Activated CD4-positive, alpha-beta T cell treated with anti-CD3 and anti-CD28 coated beads for 36 hours (primary cell): Measurements from ENCODE around the gene FGF22. TPM values are rescaled to one million over a fixed set of nuclear protein-coding genes. Genes with fewer than 3 reads are reported as not detected.

Experiments used
- ATAC-seq: fragments of 200-7000 bp; cut with Tn5 transposase; one replicate; pipeline ENCODE4 v1.10.0; 2021; ENCODE audit warnings: mild to moderate bottlenecking, moderate library complexity
- CTCF ChIA-PET: fragments of 350-600 bp; sonication (Branson Sonifier 250); formaldehyde crosslinking; loops from one replicate; lab custom pipeline; 2021; ENCODE audit warnings: antibody characterized with exemption; lab: Charles Lee
- POLR2A ChIA-PET: fragments of 350-600 bp; sonication (Branson Sonifier 250); formaldehyde crosslinking; loops from one replicate; lab custom pipeline; 2021; ENCODE audit warnings: antibody characterized with exemption, inconsistent platforms; lab: Charles Lee
- DNase-seq: peaks from one replicate; pipeline ENCODE4 v3.0.0-alpha.2; 2020
- H3K27ac Mint-ChIP-seq: one replicate; pipeline ENCODE4 v1.8.0; 2021; ENCODE audit warnings: mixed read lengths
- H3K27me3 Mint-ChIP-seq: one replicate; pipeline ENCODE4 v1.8.0; 2021; ENCODE audit warnings: mixed read lengths
- H3K36me3 Mint-ChIP-seq: one replicate; pipeline ENCODE4 v1.8.0; 2021; ENCODE audit warnings: low read depth, mixed read lengths
- H3K4me1 Mint-ChIP-seq: one replicate; pipeline ENCODE4 v1.8.0; 2021; ENCODE audit warnings: mixed read lengths
- H3K4me3 Mint-ChIP-seq: one replicate; pipeline ENCODE4 v1.8.0; 2021; ENCODE audit warnings: mild to moderate bottlenecking, moderate library complexity, mixed read lengths
- H3K9me3 Mint-ChIP-seq: one replicate; pipeline ENCODE4 v1.8.0; 2021; ENCODE audit warnings: low read depth, mixed read lengths
- intact Hi-C, 2 experiments: fragments of 100-400 bp; cut with DNase I in 1 of 2; cut with micrococcal nuclease in 1 of 2; formaldehyde crosslinking; loops; one replicate each; pipeline versions ENCODE4 v1.14.2 to v1.15.1; 2022 to 2024; cut with DNase I, micrococcal nuclease
- total RNA-seq, 2 experiments: library from RNA; stranded (reverse); gene quantifications; one replicate each; pipeline ENCODE4 v1.2.3, GENCODE V29; 2021

The FGF22 gene
- total RNA-seq, 2 experiments from 2014 or later = not detected

DNA sequence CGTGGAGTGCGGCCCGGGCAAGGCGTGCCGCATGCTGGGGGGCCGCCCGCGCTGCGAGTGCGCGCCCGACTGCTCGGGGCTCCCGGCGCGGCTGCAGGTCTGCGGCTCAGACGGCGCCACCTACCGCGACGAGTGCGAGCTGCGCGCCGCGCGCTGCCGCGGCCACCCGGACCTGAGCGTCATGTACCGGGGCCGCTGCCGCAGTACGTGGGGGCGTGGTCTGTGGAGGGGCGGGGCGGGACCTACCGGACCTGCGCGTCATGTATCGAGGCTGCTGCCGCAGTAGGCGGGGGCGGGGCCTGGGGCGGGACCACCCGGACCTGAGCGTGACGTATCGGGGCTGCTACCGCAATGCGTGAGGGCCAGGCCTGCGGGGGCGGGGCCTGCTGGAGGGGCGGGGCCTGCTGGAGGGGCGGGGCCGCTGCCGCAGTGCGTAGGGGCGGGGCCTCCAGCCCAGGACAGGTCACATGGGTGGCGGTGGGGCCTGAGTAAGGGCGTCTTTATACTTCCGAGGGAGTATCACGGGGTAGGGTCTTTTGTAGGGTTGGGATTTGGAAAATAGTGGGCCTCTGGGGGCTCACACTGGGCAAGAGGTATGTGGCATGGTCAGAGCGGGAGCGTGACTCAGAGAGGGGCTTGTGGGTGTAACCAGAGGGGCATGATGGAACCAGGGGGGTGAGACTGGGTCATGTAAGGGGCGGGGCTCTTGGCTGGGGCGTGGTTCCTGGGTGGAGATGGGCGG, 40.8 kb downstream of the FGF22 start:
- Mint-ChIP-seq H3K9me3 (no peaks in the 10 kb centered on the region), H3K4me1 (peaks cover 3% of the 10 kb centered on the region), H3K4me3 (peak overlapping the region; percentile 70), H3K27me3 (peaks cover 4% of the 10 kb centered on the region), H3K27ac (peak overlapping the region; percentile 94), H3K36me3 (no peaks in the 10 kb centered on the region)
- ChIA-PET POLR2A (interaction anchor here (0.6 to 1.3 kb wide), 4 partner anchors 17 to 589 kb away, joined by 3 to 7 read pairs (median 4); partner anchors contain the start of genes ATP5F1D, CIRBP and RNF126), CTCF (interaction anchor here (1.0 to 2.0 kb wide), 4 partner anchors 10 to 54 kb away, joined by 3 to 11 read pairs (median 4); partner anchors contain the start of gene RNF126)
- intact Hi-C loops = loop anchor here (1.0 to 5.0 kb wide), 24 partner anchors 17 to 1182 kb away; partner anchors contain the start of genes PTBP1 (in 2 of the 2), RNF126 (in 2 of the 2), ARHGAP45 (in 1 of the 2) and BSG (in 1 of the 2)
- ATAC-seq (peak; percentile 81), DNase-seq (peak; percentile 100)

- H3K9me3 Mint-ChIP-seq = no peaks in the 10 kb centered on the region
- intact Hi-C loops = loop anchor here (2.0 to 5.0 kb wide), 5 partner anchors 23 to 1181 kb away; partner anchors contain the start of genes ARHGAP45 (in 1 of the 2), DAZAP1 (in 1 of the 2), KLF16 (in 1 of the 2) and TCF3 (in 1 of the 2)
- peak overlapping the region; percentile 70 for H3K4me3 Mint-ChIP-seq
- H3K36me3 Mint-ChIP-seq = no peaks in the 10 kb centered on the region
- ATAC-seq (no peak), DNase-seq (peak; percentile 98)
- H3K27me3 Mint-ChIP-seq = no peaks in the 10 kb centered on the region
- ChIA-PET CTCF (interaction anchor here (1.0 kb wide), 1 partner anchor 53 kb away, joined by 3 read pairs; no protein-coding TSS in a partner anchor), POLR2A (interaction anchor here (0.6 to 1.3 kb wide), 3 partner anchors 18 to 560 kb away, joined by 3 to 7 read pairs (median 3); partner anchors contain the start of genes ATP5F1D and RNF126)
- H3K4me1 Mint-ChIP-seq = peaks cover 2% of the 10 kb centered on the region
- no peak overlapping the region for H3K27ac Mint-ChIP-seq
These were observed 41.6 kb downstream of the FGF22 start for GRCh38 chr19:681029-682019.

DNA sequence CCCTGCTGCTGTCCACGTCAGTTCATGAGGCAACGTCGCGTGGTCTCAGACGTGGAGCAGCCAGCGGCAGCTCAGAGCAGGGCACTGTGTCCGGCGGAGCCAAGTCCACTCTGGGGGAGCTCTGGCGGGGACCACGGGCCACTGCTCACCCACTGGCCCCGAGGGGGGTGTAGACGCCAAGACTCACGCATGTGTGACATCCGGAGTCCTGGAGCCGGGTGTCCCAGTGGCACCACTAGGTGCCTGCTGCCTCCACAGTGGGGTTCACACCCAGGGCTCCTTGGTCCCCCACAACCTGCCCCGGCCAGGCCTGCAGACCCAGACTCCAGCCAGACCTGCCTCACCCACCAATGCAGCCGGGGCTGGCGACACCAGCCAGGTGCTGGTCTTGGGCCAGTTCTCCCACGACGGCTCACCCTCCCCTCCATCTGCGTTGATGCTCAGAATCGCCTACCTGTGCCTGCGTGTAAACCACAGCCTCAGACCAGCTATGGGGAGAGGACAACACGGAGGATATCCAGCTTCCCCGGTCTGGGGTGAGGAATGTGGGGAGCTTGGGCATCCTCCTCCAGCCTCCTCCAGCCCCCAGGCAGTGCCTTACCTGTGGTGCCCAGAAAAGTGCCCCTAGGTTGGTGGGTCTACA, 43.1 kb downstream of the FGF22 start:
- Mint-ChIP-seq H3K27ac (no peak overlapping the region), H3K4me3 (no peak overlapping the region), H3K36me3 (no peaks in the 10 kb centered on the region), H3K9me3 (no peaks in the 10 kb centered on the region), H3K27me3 (no peaks in the 10 kb centered on the region), H3K4me1 (peaks cover 2% of the 10 kb centered on the region)
- ChIA-PET CTCF (no interaction called here), POLR2A (no interaction called here)
- ATAC-seq (no peak), DNase-seq (no peak)
- intact Hi-C loops = loop anchor here in 1 of 2 experiments (5.0 kb wide), 2 partner anchors 385 to 970 kb away; partner anchors contain the start of genes ARHGAP45 and TCF3

DNA sequence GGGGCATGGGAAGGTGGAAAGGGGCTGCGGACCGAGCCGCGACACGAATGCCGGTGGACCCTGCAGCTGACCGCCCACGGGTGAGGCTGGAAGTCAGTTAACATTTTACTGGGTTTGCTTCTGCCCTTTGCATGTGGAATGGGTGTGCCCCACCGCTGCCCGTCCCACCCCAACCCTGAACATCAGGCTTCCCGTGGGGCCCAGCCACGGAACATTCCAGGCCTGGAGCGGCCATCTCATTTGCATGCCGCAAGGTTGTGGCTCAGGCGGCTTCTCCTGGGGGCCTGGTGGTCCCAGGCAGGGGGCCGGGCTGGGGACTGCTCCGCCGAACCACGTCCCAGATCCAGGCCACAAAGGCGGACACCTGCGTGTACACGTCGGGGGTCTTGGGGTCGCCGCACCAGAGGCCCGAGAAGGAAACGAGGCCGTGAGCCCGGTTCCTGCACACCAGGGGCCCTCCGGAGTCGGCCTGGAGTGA, 45.8 kb downstream of the FGF22 start:
- no peaks in the 10 kb centered on the region for H3K36me3 Mint-ChIP-seq
- no peak for ATAC-seq

DNA sequence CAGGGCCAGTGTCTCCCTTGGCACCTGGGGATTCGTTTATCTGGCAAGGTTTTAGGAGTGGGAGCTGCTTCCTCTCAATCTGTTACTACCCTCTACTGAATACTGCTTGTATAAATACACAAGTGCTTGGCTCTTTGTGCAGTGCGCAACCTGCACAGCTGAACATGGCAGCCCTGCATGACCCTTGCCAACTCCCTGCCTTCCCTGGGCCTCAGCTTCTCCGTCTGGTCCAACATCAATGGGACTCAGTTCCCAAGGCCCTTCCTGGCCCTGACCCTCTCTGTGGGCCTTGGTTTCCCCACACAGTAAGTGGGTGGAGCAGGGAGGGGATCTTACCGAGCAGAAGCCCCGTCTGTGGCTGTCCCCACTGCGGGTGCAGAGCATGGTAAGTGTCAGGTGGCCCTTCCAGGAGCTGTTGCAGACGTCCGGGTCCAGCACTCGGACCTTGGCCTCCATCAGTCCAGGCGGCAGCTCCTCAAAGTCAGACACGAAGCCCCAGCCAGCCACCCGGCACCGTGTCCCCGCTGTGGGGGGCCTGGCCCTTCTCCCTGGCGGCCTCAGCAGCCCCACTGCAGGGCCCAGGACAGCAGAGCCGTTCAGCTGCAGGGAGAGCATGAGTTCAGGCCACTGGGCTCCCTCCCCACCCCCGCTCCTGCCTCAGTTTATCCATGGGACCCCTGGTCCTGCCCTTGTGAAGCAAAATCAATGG, 47.1 kb downstream of the FGF22 start:
- DNase-seq (no peak), ATAC-seq (no peak)
- no peaks in the 10 kb centered on the region for H3K4me1 Mint-ChIP-seq
- no peak overlapping the region for H3K4me3 Mint-ChIP-seq
- H3K9me3 Mint-ChIP-seq = no peaks in the 10 kb centered on the region
- no peaks in the 10 kb centered on the region for H3K27me3 Mint-ChIP-seq
- no peaks in the 10 kb centered on the region for H3K36me3 Mint-ChIP-seq
- ChIA-PET POLR2A (no interaction called here), CTCF (no interaction called here)
- no peak overlapping the region for H3K27ac Mint-ChIP-seq
- intact Hi-C loops = no loop called here

More for the DNA sequence above, 45.8 kb downstream of the FGF22 start:
- H3K27ac Mint-ChIP-seq = no peak overlapping the region
- intact Hi-C loops = no loop called here
- H3K4me1 Mint-ChIP-seq = peaks cover 2% of the 10 kb centered on the region
- H3K4me3 Mint-ChIP-seq = no peak overlapping the region
- no peak for DNase-seq
- ChIA-PET POLR2A (no interaction called here), CTCF (no interaction called here)
- H3K9me3 Mint-ChIP-seq = no peaks in the 10 kb centered on the region
- no peaks in the 10 kb centered on the region for H3K27me3 Mint-ChIP-seq

GRCh38 chr19:687569-688166, 48.0 kb downstream of the FGF22 start:
- ATAC-seq = no peak
- intact Hi-C loops = no loop called here
- no peaks in the 10 kb centered on the region for H3K9me3 Mint-ChIP-seq
- no peaks in the 10 kb centered on the region for H3K27me3 Mint-ChIP-seq
- DNase-seq = no peak
- H3K27ac Mint-ChIP-seq = no peak overlapping the region
- ChIA-PET CTCF (no interaction called here), POLR2A (no interaction called here)
- H3K4me3 Mint-ChIP-seq = no peak overlapping the region
- no peaks in the 10 kb centered on the region for H3K4me1 Mint-ChIP-seq
- no peaks in the 10 kb centered on the region for H3K36me3 Mint-ChIP-seq

GRCh38 chr19:688214-688613, 48.5 kb downstream of the FGF22 start:
- DNase-seq (no peak), ATAC-seq (no peak)
- no peaks in the 10 kb centered on the region for H3K9me3 Mint-ChIP-seq
- no peaks in the 10 kb centered on the region for H3K4me1 Mint-ChIP-seq
- intact Hi-C loops = no loop called here
- no peaks in the 10 kb centered on the region for H3K36me3 Mint-ChIP-seq
- H3K27ac Mint-ChIP-seq = no peak overlapping the region
- ChIA-PET POLR2A (no interaction called here), CTCF (no interaction called here)
- no peak overlapping the region for H3K4me3 Mint-ChIP-seq
- H3K27me3 Mint-ChIP-seq = no peaks in the 10 kb centered on the region

DNA sequence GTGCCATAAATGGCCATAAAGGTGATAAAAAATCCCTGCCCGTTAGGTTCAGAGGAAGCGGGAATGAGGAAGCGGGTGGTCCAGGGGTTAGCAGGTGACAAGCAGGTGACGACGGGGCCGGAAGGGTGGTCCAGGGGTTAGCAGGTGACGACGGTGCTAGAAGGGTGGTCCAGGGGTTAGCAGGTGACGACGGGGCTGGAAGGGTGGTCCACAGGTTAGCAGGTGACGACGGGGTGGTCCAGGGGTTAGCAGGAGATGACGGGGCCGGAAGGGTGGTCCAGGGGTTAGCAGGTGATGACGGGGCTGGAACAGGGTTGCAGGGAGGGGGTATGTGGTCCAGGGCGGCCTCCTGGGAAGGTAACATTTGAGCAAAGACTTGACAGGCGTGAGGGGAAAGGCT, 49.3 kb downstream of the FGF22 start:
- intact Hi-C loops = no loop called here
- ChIA-PET CTCF (interaction anchor here (0.6 kb wide), 1 partner anchor 13 kb away, joined by 3 read pairs; the partner anchor contains the start of gene FSTL3), POLR2A (no interaction called here)
- ATAC-seq (no peak), DNase-seq (no peak)
- H3K36me3 Mint-ChIP-seq = no peaks in the 10 kb centered on the region
- no peaks in the 10 kb centered on the region for H3K9me3 Mint-ChIP-seq
- no peaks in the 10 kb centered on the region for H3K4me1 Mint-ChIP-seq
- H3K27ac Mint-ChIP-seq = no peak overlapping the region
- no peak overlapping the region for H3K4me3 Mint-ChIP-seq
- H3K27me3 Mint-ChIP-seq = no peaks in the 10 kb centered on the region

GRCh38 chr19:690203-690602, 50.5 kb downstream of the FGF22 start:
- Mint-ChIP-seq H3K27ac (no peak overlapping the region), H3K27me3 (peaks cover 4% of the 10 kb centered on the region), H3K4me3 (no peak overlapping the region), H3K9me3 (no peaks in the 10 kb centered on the region), H3K4me1 (no peaks in the 10 kb centered on the region), H3K36me3 (no peaks in the 10 kb centered on the region)
- intact Hi-C loops = no loop called here
- ChIA-PET POLR2A (no interaction called here), CTCF (interaction anchor here (0.6 to 0.7 kb wide), 2 partner anchors 15 to 334 kb away, joined by 3 read pairs; no protein-coding TSS in a partner anchor)
- DNase-seq = no peak
- no peak for ATAC-seq
